HG03196 (cell line): ENCODE measurements around the gene RIN3.
"Not testable (repeated sequence)": the region's sequence is repeated elsewhere in the genome, so short reads cannot be mapped to it uniquely, and the experiment has no call there.

Experiments
- ATAC-seq: cut with Tn5 transposase; IDR thresholded peaks from one replicate; pipeline ENCODE4 v1.9.1; 2021; ENCODE audit not compliant: unreplicated experiment

RIN3 gene

GRCh38 chr14:92622311-92622710, 108.7 kb downstream of the RIN3 start:
- ATAC-seq: no peak

GRCh38 chr14:92624764-92625163, 111.2 kb downstream of the RIN3 start:
- ATAC-seq: no peak

DNA sequence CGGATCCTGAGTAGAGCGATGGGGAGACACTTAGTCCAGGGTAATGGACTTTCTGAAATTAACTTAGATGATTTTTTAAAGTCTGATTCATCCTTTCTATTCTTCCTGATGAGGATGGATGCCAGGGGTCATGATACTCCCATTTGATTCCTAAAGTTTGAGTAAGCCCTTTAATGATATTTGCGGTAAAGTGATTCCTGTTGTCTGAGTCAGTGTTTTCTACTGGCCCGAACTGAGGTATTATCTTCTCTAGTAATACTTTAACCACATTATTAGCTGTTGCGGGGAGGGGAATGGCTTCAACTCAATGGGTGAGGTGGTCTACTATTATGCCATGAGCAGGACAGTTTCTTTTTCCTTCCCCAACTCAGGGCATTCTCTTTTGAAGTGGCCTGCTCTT, 111.6 kb downstream of the RIN3 start:
- ATAC-seq: no peak

DNA sequence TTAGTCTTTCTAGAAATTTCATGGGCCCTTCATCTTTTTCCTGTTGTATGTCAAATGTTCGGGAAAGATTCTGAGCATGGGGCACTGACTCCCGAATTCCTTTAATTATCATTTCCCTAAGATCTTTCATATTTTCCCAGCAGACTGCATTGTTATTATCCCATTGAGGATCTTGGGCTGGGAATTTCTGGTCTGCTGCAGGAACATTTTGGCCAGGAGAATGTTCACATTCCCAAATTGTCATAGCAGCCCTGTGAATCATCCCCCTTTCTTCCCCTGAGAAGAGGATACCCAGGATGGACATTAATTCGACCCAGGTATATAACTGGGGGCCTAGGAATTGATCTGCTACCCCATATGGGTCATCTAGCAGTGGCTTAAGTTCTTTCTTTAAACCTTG, 112.5 kb downstream of the RIN3 start:
- ATAC-seq: no peak

GRCh38 chr14:92627707-92628215, 114.2 kb downstream of the RIN3 start:
- no peak for ATAC-seq

DNA sequence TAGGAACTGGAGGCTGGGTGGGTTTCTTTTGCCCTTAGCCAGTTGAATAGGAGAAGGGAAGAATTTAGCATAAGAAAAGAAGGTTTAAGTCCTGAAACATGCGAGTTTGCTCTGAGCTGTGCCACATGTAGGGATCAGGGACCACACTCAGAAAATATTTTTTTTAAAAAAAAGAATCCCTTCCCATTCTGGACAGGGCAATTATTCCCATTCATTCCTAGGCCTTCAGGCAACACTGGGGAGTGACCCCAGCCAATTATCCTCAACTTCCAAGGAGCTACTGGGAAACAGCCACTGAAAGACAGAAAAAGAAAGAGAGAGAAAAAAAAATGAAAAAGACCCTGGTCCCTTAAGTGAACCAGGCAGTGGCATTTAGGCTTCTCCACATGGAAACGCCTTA, 115.1 kb downstream of the RIN3 start:
- ATAC-seq: no peak

DNA sequence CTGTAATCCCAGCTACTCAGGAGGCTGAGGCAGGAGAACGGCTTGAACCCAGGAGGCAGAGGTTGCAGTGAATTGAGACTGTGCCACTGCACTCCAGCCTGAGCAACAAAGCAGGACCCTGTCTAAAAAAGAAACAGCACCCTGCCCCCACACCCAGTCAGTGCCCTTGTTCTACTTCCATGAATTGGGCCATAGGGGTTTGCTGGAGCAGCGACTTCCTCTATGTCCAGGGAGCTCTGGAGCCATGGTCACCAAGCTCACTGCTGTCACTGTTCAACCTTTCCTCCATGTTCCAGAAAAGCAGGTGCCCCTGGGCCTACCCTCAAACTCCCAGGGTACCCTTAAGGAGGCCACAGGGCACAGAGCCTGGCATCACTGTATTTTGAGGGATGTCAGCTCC, 116.8 kb downstream of the RIN3 start:
- ATAC-seq: no peak

GRCh38 chr14:92631098-92631497, 117.5 kb downstream of the RIN3 start:
- no peak for ATAC-seq

GRCh38 chr14:92632546-92633273, 119.1 kb downstream of the RIN3 start:
- no peak for ATAC-seq

- ATAC-seq: no peak
Measured at GRCh38 chr14:92633274-92633616, 119.7 kb downstream of the RIN3 start.

DNA sequence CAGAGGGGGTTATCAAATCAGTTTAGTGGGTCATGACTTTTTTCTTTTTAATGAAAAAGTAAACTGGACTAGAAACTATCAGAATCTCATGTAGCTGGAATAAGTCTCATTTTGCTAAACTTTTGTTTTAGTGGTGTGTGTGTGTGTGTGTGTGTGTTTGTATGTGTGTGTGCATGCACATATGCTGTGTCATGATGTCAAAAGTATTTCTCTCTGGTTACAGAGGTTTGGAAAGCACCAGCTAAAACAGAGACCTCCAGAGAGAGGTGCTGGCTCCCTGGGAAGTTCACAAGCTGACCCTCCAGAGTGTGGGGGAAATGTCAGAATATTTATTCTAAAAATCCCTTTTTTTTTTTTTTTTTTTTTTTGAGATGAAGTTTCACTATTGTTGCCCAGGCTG, 120.1 kb downstream of the RIN3 start:
- ATAC-seq: no peak

- no peak for ATAC-seq
Measured at GRCh38 chr14:92635031-92635430, 121.5 kb downstream of the RIN3 start.

GRCh38 chr14:92635896-92636295, 122.3 kb downstream of the RIN3 start:
- ATAC-seq: no peak

- ATAC-seq: no peak
Measured at GRCh38 chr14:92637228-92637627, 123.6 kb downstream of the RIN3 start.

GRCh38 chr14:92637864-92638263, 124.3 kb downstream of the RIN3 start:
- no peak for ATAC-seq

DNA sequence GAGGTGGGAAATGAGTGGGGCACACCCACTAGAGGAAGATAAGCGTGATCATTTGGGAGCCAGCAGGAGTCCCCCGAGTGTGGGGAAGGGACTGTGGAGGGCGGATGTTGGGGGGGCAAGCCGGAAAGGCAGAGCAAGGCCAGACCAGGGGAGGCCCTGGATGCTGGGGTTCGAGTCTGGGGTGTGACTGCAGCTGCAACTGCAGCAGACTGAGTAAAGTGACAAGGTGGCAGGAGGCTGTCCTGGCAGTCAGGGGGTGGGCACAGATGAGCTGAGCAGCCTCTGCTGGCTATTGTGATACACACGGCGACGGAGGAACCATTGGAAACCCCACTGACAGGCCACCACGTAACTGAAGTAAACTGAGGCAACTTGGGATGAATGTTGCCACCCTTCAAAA, 124.7 kb downstream of the RIN3 start:
- ATAC-seq: no peak

- ATAC-seq: no peak
Measured at GRCh38 chr14:92638904-92639303, 125.3 kb downstream of the RIN3 start.

- not testable (repeated sequence) for ATAC-seq
Measured at GRCh38 chr14:92639472-92640117, 126.0 kb downstream of the RIN3 start.

GRCh38 chr14:92641306-92641705, 127.7 kb downstream of the RIN3 start:
- no peak for ATAC-seq

DNA sequence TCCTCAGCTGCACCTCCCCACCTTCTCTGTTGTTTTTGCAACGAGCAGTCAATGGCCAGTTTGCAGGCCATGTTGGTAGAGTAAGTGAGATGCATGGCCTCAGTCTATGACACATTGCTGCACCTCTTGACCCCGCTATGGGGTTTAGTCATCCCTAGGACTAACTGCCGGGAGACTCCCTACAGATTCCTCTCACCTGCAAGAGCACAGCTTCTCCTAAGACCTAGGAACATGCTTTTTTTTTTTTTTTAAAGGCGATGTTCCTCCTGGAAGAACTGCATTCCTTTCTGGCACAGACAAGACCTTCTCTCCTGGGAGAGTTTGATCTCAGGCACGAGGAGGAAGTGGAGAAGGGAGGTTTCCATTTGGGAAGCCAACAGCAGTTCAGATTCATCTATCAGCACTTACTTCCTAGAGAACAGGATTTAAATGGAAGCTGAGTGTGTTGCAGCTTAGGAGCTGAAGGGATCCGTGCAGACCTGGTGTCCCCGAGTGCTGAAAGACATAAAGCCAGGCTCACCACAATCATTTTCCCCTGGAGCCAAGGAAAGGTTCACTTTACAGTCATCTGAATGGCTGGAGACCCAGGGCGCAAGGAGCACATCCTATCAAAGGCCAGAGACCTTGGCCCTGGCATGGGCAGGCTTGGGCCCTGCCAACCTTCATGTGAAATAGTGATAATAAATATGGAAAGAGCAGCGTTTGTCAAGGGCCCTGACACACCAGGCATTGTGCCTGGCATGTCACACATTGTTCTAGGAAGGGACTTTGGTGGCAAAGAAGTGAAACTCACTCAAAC, 130.8 kb downstream of the RIN3 start:
- ATAC-seq: no peak

DNA sequence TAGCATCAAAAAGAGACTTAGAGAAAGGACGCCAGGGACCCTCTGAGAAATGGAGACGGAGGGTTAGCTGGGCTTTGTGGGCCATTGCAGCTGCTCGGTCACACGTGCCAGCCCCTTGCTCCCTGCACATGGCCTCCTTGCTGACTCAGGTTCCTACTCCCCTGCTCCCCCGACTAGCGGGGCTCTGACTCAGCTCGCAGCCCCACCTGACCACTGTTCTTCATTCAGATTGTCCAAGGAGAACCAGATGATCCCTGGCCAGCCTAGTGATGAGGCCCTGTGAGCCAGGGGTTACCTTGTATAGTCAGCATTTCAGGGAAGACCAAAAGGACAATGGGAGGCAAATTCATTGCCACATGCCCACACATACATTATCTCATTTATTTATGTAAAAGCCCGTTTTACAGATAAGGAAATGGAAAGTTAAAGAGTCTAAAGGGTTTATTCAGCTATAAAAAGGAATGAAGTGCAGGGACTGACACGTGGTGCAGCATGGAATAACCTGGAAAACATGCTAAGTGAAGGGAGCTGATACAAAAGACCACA, 131.5 kb downstream of the RIN3 start:
- no peak for ATAC-seq
